ENCODE measurements around the gene NFATC3. TPM values are rescaled to one million over a fixed set of nuclear protein-coding genes. Genes with fewer than 3 reads are reported as not detected.

NFATC3 gene
- total RNA-seq, 1 donor: 52.2 TPM

GRCh38 chr16:68179855-68180254, 94.7 kb downstream of the NFATC3 start:
- DNase-seq (ENCODE audit: low read depth in 2 of 3, low spot score in 2 of 3): no peak

- no peak for DNase-seq (ENCODE audit: low read depth in 2 of 3, low spot score in 2 of 3)
These were observed 97.9 kb downstream of the NFATC3 start for GRCh38 chr16:68183046-68183445.

GRCh38 chr16:68186877-68187276, 101.7 kb downstream of the NFATC3 start:
- DNase-seq (ENCODE audit: low read depth in 2 of 3, low spot score in 2 of 3): no peak

- DNase-seq (ENCODE audit: low read depth in 2 of 3, low spot score in 2 of 3): no peak
These were observed 102.3 kb downstream of the NFATC3 start for GRCh38 chr16:68187505-68187904.

- DNase-seq (ENCODE audit: low read depth in 2 of 3, low spot score in 2 of 3): no peak
These were observed 103.0 kb downstream of the NFATC3 start for GRCh38 chr16:68188170-68188569.

GRCh38 chr16:68190081-68190480, 104.9 kb downstream of the NFATC3 start:
- no peak for DNase-seq (ENCODE audit: low read depth in 2 of 3, low spot score in 2 of 3)

- DNase-seq (ENCODE audit: low read depth in 2 of 3, low spot score in 2 of 3): no peak
These were observed 105.8 kb downstream of the NFATC3 start for GRCh38 chr16:68190736-68191510.

GRCh38 chr16:68194251-68194650, 109.1 kb downstream of the NFATC3 start:
- no peak for DNase-seq (ENCODE audit: low read depth in 2 of 3, low spot score in 2 of 3)

- no peak for DNase-seq (ENCODE audit: low read depth in 2 of 3, low spot score in 2 of 3)
These were observed 112.1 kb downstream of the NFATC3 start for GRCh38 chr16:68197250-68197649.

- no peak for DNase-seq (ENCODE audit: low read depth in 2 of 3, low spot score in 2 of 3)
These were observed 115.1 kb downstream of the NFATC3 start for GRCh38 chr16:68200088-68200783.

- no peak for DNase-seq (ENCODE audit: low read depth in 2 of 3, low spot score in 2 of 3)
These were observed 116.9 kb downstream of the NFATC3 start for GRCh38 chr16:68202091-68202519.

GRCh38 chr16:68206245-68206644, 121.1 kb downstream of the NFATC3 start:
- no peak for DNase-seq (ENCODE audit: low read depth in 2 of 3, low spot score in 2 of 3)

GRCh38 chr16:68214726-68215125, 129.6 kb downstream of the NFATC3 start:
- DNase-seq (ENCODE audit: low read depth in 2 of 3, low spot score in 2 of 3): no peak

- no peak for DNase-seq (ENCODE audit: low read depth in 2 of 3, low spot score in 2 of 3)
These were observed 130.1 kb downstream of the NFATC3 start for GRCh38 chr16:68215302-68215701.

GRCh38 chr16:68216240-68216639, 131.1 kb downstream of the NFATC3 start:
- DNase-seq (ENCODE audit: low read depth in 2 of 3, low spot score in 2 of 3): no peak

GRCh38 chr16:68217506-68217905, 132.3 kb downstream of the NFATC3 start:
- DNase-seq (ENCODE audit: low read depth in 2 of 3, low spot score in 2 of 3): no peak

- no peak for DNase-seq (ENCODE audit: low read depth in 2 of 3, low spot score in 2 of 3)
These were observed 134.7 kb downstream of the NFATC3 start for GRCh38 chr16:68219725-68220351.

GRCh38 chr16:68223072-68223471, 137.9 kb downstream of the NFATC3 start:
- no peak for DNase-seq (ENCODE audit: low read depth in 2 of 3, low spot score in 2 of 3)

- DNase-seq (ENCODE audit: low read depth in 2 of 3, low spot score in 2 of 3): no peak
These were observed 140.9 kb downstream of the NFATC3 start for GRCh38 chr16:68226116-68226515.

- no peak for DNase-seq (ENCODE audit: low read depth in 2 of 3, low spot score in 2 of 3)
These were observed 142.1 kb downstream of the NFATC3 start for GRCh38 chr16:68227183-68227793.

- DNase-seq (ENCODE audit: low read depth in 2 of 3, low spot score in 2 of 3): no peak
These were observed 142.8 kb downstream of the NFATC3 start for GRCh38 chr16:68227850-68228553.

Data from hematopoietic multipotent progenitor cell (in vitro differentiated cells).